Skeletal muscle satellite cell (primary cell): ENCODE results near the gene BRD3OS.
"Not testable (repeated sequence)": the region's sequence is repeated elsewhere in the genome, so short reads cannot be mapped to it uniquely, and the experiment has no call there.

ENCODE experiments used
- H3K27me3 ChIP-seq: 2 replicates; pipeline ENCODE4 v1.7.0; 2013; ENCODE audit warnings: low read length; ENCODE audit not compliant: control insufficient read depth, insufficient read depth
- H3K36me3 ChIP-seq: 2 replicates; pipeline ENCODE4 v1.7.0; 2013; ENCODE audit warnings: mild to moderate bottlenecking, control low read depth, low read length; ENCODE audit not compliant: insufficient read depth
- H3K4me1 ChIP-seq: 2 replicates; pipeline ENCODE4 v1.7.0; 2013; ENCODE audit warnings: low read length; ENCODE audit not compliant: control insufficient read depth, insufficient read depth
- H3K4me2 ChIP-seq: 2 replicates; pipeline ENCODE4 v1.7.0; 2013; ENCODE audit warnings: mild to moderate bottlenecking, low read length
- H3K4me3 ChIP-seq: 2 replicates; pipeline ENCODE4 v1.7.0; 2013; ENCODE audit warnings: low read length
- H3K9ac ChIP-seq: 2 replicates; pipeline ENCODE4 v1.7.0; 2013; ENCODE audit warnings: mild to moderate bottlenecking, low read depth, low read length, moderate library complexity
- H3K9me3 ChIP-seq: replicated peaks from 2 replicates; pipeline ENCODE4 v1.7.0; 2013; ENCODE audit warnings: mild to moderate bottlenecking, control low read depth, low read length

The BRD3OS gene

GRCh38 chr9:133980864-133981588, 44.3 kb upstream of the BRD3OS start:
- Histone ChIP-seq H3K4me2 (no peak overlapping the region), H3K9ac (no peak overlapping the region), H3K36me3 (no peaks in the 10 kb centered on the region), H3K27me3 (no peaks in the 10 kb centered on the region), H3K4me1 (peaks cover 27% of the 10 kb centered on the region), H3K4me3 (no peak overlapping the region), H3K9me3 (no peaks in the 10 kb centered on the region)

GRCh38 chr9:133981589-133981957, 43.7 kb upstream of the BRD3OS start:
- H3K4me1 ChIP-seq = peaks cover 27% of the 10 kb centered on the region
- H3K4me2 ChIP-seq = no peak overlapping the region
- no peaks in the 10 kb centered on the region for H3K36me3 ChIP-seq
- H3K9ac ChIP-seq = no peak overlapping the region
- H3K27me3 ChIP-seq = no peaks in the 10 kb centered on the region
- no peak overlapping the region for H3K4me3 ChIP-seq
- H3K9me3 ChIP-seq = no peaks in the 10 kb centered on the region

- Histone ChIP-seq H3K27me3 (no peaks in the 10 kb centered on the region), H3K9ac (no peak overlapping the region), H3K36me3 (no peaks in the 10 kb centered on the region), H3K9me3 (no peaks in the 10 kb centered on the region), H3K4me2 (no peak overlapping the region), H3K4me1 (peaks cover 27% of the 10 kb centered on the region), H3K4me3 (no peak overlapping the region)
Measured at GRCh38 chr9:133981958-133982681, 43.2 kb upstream of the BRD3OS start.

- Histone ChIP-seq H3K36me3 (no peaks in the 10 kb centered on the region), H3K4me1 (peaks cover 27% of the 10 kb centered on the region), H3K9me3 (no peaks in the 10 kb centered on the region), H3K9ac (no peak overlapping the region), H3K4me3 (no peak overlapping the region), H3K4me2 (no peak overlapping the region), H3K27me3 (no peaks in the 10 kb centered on the region)
Measured at GRCh38 chr9:133982971-133983720, 42.1 kb upstream of the BRD3OS start.

- Histone ChIP-seq H3K9me3 (no peaks in the 10 kb centered on the region), H3K9ac (no peak overlapping the region), H3K36me3 (no peaks in the 10 kb centered on the region), H3K4me3 (no peak overlapping the region), H3K27me3 (no peaks in the 10 kb centered on the region), H3K4me2 (no peak overlapping the region), H3K4me1 (peaks cover 10% of the 10 kb centered on the region)
Measured at GRCh38 chr9:133986061-133986460, 39.2 kb upstream of the BRD3OS start.

- Histone ChIP-seq H3K36me3 (no peaks in the 10 kb centered on the region), H3K27me3 (no peaks in the 10 kb centered on the region), H3K9ac (no peak overlapping the region), H3K4me1 (peaks cover 9% of the 10 kb centered on the region), H3K9me3 (no peaks in the 10 kb centered on the region), H3K4me3 (no peak overlapping the region), H3K4me2 (no peak overlapping the region)
Measured at GRCh38 chr9:133986774-133987445, 38.4 kb upstream of the BRD3OS start.

- Histone ChIP-seq H3K36me3 (no peaks in the 10 kb centered on the region), H3K4me3 (no peak overlapping the region), H3K9me3 (no peaks in the 10 kb centered on the region), H3K27me3 (no peaks in the 10 kb centered on the region), H3K9ac (no peak overlapping the region), H3K4me1 (peaks cover 9% of the 10 kb centered on the region), H3K4me2 (no peak overlapping the region)
Measured at GRCh38 chr9:133987446-133987788, 37.9 kb upstream of the BRD3OS start.

- Histone ChIP-seq H3K36me3 (no peaks in the 10 kb centered on the region), H3K4me1 (peaks cover 10% of the 10 kb centered on the region), H3K9ac (no peak overlapping the region), H3K9me3 (no peaks in the 10 kb centered on the region), H3K27me3 (no peaks in the 10 kb centered on the region), H3K4me3 (no peak overlapping the region), H3K4me2 (no peak overlapping the region)
Measured at GRCh38 chr9:133987946-133988665, 37.2 kb upstream of the BRD3OS start.

- H3K4me3 ChIP-seq, H3K9me3 ChIP-seq, H3K27me3 ChIP-seq, H3K4me2 ChIP-seq, H3K9ac ChIP-seq, H3K36me3 ChIP-seq: not testable (repeated sequence)
- H3K4me1 ChIP-seq = peaks cover 15% of the 10 kb centered on the region
Measured at GRCh38 chr9:133988771-133989170, 36.5 kb upstream of the BRD3OS start.

- Histone ChIP-seq H3K36me3 (no peaks in the 10 kb centered on the region), H3K9me3 (no peaks in the 10 kb centered on the region), H3K4me2 (peak overlapping the region; percentile 98), H3K4me3 (no peak overlapping the region), H3K9ac (no peak overlapping the region), H3K4me1 (peaks cover 21% of the 10 kb centered on the region), H3K27me3 (no peaks in the 10 kb centered on the region)
Measured at GRCh38 chr9:133989625-133990365, 35.5 kb upstream of the BRD3OS start.
